ENCODE measurements around the gene HTT.

HTT gene

GRCh38 chr4:3223956-3224748, 149.7 kb downstream of the HTT start:
- DNase-seq = no peak

DNA sequence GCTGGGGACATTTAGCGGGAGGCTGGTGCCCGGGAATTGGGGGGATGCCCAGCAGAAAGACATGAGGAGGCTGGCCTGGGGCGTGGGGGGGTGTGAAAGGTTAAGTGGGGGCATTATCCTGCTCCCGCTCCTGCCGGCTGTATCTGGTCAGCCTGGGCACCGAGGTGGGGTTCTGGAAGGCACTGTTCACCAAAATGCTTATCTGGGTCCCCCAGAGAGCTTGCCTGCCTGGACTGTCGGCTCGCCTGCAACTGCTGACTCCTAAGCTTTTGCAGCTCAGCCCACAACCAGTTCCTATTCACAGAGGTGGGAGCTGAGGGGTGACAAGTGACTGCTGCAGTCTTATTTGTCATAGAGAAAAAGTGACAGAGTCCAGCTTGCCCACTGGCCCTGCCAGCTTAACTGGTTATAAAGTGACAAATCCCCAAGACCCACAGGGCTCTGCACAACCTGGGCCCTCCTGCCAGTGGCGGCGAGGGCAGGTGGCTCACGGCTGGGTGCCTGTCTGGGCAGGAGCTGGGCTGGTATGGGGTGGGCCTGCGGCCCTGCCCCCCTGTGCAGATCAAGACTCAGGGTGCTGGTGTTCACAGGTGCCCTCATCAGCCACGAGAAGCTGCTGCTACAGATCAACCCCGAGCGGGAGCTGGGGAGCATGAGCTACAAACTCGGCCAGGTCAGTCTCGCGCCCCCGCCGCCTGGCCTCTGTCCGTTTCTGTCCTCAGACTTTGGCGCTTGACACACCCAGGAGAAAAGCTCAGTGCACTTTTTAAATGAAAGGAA, 150.8 kb downstream of the HTT start:
- no peak for DNase-seq

- no peak for DNase-seq
Observed at GRCh38 chr4:3225936-3226335, 151.5 kb downstream of the HTT start.

DNA sequence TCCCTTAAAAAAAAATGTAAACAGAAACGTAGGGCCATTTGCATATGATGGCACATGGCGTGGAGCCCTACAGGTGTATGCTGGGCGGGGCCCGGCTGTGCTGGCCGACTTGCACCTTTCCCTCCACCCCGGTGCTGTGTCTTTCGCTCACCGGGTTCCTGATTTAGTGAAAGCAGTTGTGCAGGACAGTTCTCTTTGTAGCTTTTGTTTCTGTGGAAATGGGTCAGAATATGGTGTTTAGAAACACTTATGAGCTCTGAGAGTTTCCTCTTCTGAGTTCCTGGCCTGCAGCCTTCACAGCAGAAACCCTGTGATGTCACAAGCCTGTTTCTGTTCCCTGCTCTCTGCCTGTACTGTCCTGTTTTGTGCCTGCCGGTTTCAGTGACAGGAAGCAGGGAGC, 152.0 kb downstream of the HTT start:
- DNase-seq = no peak

DNA sequence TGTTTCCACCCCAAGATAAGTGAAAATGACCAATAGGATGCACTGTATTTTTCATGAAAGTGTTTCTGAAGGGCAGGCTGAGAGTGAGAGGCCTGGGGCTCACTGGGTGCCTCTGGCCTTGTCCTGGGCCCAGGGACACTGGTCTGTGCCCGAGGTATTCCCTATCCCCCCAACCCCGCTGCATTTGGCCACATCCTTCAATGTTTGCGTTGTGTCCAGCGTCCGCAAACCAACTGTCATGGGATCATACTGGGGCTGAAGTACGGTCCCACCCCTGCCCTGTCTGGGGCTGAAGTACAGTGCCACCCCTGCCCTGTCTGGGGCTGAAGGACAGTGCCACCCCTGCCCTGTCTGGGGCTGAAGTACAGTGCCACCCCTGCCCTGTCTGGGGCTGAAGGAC, 152.5 kb downstream of the HTT start:
- DNase-seq = no peak

GRCh38 chr4:3227878-3228675, 153.6 kb downstream of the HTT start:
- DNase-seq = no peak

DNA sequence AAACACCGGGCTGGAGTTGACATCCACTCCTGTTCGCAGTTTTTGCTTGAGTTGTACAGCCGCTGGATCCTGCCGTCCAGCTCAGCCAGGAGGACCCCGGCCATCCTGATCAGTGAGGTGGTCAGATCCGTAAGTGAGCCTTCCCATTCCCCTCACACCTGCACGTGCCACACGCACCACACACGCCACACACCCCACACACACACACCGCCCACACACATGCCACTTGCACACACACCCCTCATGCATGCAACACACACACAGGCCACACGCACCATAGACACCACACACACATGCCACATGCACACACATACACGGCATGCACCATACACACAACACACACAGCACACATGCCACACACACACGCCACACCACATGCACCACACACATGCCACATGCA, 154.4 kb downstream of the HTT start:
- DNase-seq = no peak

GRCh38 chr4:3229328-3229727, 154.8 kb downstream of the HTT start:
- DNase-seq = no peak

DNA sequence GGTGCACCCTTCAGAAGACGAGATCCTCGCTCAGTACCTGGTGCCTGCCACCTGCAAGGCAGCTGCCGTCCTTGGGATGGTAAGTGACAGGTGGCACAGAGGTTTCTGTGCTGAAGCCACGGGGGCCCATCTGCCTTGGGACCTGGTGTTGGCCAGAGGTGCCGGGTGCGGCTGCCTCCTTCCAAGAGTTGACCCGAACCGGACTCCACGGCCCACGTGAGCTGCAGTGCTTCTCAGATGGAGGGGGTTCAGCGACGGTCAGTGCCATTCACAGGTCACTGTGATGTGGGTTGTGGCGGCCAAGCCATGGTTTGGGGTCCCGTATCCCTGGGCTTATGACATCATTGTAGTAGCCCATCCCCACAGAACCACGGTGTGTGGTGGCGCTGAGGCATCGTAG, 155.5 kb downstream of the HTT start:
- DNase-seq = no peak

- DNase-seq = no peak
Observed at GRCh38 chr4:3231471-3231870, 157.0 kb downstream of the HTT start.

DNA sequence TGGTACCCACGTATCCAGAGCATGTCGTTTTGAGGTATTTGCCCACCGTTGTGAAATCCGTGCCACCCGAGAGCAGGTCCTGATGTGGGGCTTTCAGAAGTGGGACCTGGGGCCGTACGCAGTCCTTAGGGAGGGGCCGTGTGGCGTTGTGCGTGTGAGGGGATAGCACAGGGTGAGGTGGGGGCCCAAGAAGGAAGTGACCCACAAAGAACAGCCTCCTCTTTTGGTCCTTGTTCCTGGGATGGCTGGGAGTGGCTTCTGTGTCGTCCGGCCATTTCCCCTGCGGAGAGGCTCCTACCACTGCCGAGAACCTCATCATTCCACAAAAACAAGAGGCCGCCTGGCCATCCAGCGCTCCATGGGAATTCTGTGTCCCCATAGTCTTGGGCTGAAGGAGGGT, 157.5 kb downstream of the HTT start:
- DNase-seq = no peak

DNA sequence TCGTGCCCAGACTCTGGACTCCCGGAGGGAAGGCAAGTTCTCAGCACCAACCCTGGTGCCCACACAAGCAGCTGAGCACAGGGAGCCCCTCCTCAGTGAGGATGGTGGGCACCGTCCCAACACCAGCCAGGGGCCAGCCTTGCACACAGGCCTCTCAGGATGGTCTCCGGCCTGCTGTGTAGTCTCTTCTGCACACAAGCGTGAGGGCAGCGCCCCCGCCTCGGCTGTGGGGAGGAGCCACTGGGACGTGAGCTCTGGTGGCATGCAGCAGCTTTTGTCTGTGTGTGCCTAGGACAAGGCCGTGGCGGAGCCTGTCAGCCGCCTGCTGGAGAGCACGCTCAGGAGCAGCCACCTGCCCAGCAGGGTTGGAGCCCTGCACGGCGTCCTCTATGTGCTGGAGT, 158.4 kb downstream of the HTT start:
- no peak for DNase-seq

DNA sequence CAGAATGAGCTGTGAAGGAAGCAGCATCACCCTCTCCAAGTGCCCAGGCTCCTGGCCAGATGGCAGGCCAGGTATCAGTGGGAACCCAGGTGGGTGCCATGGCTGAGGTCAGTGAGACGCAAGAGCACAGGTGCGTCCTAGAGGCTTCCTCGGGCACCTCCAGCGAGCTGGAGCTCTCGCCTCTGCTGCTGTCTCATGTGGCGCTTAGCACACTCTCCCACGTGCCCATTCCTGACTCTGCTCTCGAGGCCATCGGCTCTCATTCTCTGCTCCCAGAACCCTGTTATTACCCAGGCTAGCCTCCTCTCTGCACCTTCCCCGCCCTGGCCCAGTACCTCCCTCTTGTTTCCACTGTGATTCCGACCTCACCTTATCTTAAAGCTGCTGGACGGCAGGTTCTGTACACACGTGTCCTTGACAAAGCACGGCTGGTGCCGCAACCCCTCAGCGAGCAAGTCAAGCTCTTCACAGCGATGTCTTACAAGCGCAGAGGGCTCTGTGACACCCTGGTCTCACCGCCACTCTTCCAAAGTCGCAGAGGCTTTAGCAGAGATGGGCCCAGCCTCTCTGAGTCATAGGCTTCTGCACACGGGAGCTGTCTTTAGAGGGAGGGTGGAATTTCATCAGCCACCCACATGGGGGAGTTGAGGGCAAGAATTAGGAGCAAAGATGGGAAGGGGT, 159.1 kb downstream of the HTT start:
- DNase-seq = no peak

DNA sequence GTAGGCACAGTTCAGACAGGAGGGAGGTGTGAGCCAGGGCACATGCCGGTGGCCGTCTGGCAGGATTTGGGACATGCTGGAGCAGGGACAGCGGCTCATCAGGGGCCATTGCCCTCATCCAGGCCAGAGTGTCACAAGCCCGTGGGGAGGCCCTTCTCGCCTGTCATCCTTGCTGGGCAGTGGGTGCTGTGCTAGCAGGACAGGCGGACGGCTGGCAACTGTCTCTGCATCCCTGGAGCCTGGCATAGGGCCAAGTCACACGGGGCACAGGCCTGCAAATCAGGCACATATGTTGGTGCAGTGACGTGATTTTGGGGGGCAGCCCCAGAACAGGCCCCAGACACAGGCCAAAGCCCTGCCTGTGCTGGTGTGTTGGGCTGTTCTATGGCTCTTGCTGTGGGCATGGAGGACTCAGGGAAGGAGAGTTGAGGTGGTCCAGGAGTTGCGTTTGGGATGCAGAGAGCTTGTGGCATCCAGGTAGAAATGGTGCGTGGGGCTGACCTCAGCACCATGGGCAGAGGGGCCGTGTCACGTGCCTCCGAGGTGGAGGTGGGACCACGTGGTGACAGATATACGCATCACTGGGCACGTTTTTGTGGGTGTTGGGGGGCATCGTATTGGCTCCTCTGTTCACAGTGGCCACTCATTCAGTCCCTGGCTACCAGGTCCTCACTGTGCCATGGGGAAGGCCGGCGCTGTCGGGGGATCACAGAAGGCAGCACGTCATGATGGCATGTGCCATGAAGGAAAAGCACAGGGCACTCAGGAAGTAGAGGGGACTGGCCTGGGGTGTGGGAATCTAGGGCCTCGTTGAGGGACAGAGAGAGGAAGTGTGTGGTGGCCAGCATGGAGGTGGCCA, 159.9 kb downstream of the HTT start:
- no peak for DNase-seq

DNA sequence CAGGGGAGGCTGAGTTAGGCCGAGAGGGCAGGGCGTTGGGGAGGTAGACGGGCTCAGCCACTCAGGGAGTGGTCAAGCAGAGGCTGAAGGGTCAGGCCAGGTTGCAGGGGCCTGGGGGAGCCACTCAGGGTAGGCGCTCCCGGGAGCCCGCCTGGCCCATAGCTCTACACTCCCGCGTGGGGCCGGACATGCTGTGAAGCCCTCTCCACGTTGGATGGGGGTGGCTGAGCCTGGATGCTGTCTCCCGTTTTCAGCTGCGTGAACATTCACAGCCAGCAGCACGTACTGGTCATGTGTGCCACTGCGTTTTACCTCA, 160.5 kb downstream of the HTT start:
- DNase-seq = no peak

DNA sequence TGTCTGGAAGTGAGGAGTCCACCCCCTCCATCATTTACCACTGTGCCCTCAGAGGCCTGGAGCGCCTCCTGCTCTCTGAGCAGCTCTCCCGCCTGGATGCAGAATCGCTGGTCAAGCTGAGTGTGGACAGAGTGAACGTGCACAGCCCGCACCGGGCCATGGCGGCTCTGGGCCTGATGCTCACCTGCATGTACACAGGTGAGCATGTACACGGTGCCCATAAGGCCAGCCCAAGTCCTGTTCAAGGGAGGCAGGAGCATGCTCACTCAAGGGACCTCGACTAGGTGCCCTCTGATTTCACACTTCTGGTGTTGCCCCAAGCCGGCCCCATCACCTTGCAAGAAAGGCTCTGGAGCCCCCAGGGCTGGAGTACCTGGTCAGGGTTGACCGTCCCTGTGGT, 161.1 kb downstream of the HTT start:
- no peak for DNase-seq

GRCh38 chr4:3236326-3236878, 161.9 kb downstream of the HTT start:
- DNase-seq = no peak

- DNase-seq = no peak
Observed at GRCh38 chr4:3237266-3237665, 162.8 kb downstream of the HTT start.

DNA sequence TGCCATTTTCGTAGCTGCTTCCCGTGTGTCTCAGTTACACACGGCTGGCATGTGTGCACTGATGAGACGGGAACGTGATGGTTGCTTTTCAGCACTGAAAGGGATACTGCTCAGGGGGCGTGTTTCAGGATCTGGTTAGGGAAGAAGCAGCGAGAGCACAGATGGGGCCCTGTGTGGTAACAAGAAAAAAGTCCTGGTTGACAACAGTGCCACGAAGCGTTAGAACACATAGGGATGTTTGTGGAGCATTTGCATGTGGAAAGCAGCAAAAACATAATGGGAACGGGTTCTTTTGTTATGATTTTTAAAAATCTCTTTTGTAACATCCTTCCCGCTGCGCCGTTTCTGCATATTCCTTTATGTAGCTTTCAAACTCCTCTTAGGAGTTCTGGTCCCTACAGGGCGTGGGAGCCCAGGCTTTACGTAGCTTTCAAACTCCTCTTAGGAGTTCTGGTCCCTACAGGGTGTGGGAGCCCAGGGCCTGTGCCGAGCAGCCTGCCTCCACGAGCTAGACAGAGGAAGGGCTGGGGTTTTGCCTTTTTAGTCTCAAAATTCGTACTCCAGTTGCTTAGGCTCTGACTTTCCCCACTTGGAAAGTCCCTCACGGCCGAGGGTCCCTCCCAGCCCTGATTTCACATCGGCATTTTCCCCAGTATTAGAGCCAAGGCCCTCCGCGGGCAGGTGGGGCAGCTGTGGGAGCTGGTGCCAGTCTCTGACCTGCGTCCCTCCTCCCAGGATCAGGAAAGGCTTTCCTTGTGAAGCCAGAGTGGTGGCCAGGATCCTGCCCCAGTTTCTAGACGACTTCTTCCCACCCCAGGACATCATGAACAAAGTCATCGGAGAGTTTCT, 163.5 kb downstream of the HTT start:
- no peak for DNase-seq

DNA sequence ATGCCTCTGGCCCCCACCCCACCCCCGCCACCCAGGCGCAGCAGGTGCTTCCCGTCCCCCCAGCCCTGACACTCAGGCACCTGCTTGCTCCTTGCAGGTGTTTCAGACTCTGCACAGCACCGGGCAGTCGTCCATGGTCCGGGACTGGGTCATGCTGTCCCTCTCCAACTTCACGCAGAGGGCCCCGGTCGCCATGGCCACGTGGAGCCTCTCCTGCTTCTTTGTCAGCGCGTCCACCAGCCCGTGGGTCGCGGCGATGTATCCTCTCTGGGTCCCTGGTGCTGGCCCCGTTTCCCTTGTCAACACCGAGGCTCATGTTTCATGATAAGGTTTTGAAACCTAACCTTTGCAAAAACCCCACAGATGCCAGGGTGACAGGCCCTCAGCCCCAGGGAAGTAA, 164.2 kb downstream of the HTT start:
- DNase-seq = no peak

DNA sequence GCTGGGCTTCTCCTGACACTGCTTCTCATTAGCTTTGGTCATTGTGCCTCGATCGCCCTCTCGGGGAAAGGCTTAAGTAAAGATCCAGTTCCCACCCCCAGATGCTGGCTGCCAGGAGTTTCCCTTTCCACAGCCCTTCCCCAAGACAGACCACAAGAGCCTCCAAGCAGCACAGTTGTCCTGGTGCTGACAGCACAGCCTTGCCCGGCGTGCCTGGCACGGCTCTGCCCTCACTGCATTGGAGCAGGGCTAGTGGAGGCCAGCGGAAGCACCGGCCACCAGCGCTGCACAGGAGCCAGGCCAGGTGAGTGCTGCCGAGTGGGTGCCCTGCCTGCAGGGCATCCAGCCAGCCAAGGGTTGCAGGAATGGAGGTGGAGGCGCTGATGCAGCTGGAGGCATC, 164.8 kb downstream of the HTT start:
- DNase-seq = no peak
